Activated T-helper 1 cell treated with anti-CD3 and anti-CD28 coated beads, Interleukin-2, amount 50 U/mL, for 16 hours (primary cell): ENCODE data around the gene TCF20.

Experiments used
- DNase-seq, 2 donors: peaks; one replicate each; pipeline ENCODE4 v3.0.0-alpha.2; 2020; ENCODE audit warnings: low read depth in 1 of 2, low spot score in 1 of 2

Gene TCF20

GRCh38 chr22:42300259-42301076 is 30.0 kb upstream of the TCF20 start:
- no peak for DNase-seq

DNA sequence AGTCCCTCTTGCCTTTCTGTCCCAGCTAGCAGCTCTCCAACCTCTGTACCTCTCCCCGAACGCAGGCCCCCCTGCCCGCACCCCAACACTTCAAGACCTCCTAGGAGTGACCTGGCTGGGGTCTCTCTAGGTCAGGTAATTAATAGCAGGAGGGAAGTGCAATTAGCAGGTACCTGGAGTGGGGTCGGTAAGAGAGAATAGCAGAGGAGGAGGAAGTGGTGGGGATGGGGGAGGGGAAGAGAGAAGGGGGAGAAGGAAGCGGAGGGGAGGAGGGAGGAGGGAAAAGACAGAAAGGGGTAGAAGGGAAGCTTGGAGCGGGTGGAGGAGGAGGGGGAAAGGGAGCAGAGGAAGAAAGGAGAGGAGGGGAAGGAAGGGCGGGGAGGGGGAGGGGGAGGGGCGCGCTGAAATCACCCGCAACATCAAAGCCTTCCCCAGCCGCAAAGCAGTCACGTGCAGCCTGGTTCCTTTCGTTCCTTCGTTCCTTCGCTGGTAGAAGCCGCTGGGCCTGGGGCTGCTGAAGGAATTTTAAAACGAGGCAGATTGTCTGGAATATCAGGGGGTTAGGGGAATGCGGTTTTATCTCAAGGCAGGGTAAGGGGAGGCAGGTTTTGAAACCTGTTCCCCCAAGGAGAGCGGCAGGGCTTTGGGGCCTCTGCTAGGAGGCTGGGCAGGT is 29.3 kb upstream of the TCF20 start:
- peak in 1 of 2 donors; percentile 33 for DNase-seq

- no peak for DNase-seq
Measured at GRCh38 chr22:42298746-42299145, 28.3 kb upstream of the TCF20 start.

GRCh38 chr22:42297778-42298177 is 27.3 kb upstream of the TCF20 start:
- no peak for DNase-seq

GRCh38 chr22:42296883-42297282 is 26.4 kb upstream of the TCF20 start:
- no peak for DNase-seq

DNA sequence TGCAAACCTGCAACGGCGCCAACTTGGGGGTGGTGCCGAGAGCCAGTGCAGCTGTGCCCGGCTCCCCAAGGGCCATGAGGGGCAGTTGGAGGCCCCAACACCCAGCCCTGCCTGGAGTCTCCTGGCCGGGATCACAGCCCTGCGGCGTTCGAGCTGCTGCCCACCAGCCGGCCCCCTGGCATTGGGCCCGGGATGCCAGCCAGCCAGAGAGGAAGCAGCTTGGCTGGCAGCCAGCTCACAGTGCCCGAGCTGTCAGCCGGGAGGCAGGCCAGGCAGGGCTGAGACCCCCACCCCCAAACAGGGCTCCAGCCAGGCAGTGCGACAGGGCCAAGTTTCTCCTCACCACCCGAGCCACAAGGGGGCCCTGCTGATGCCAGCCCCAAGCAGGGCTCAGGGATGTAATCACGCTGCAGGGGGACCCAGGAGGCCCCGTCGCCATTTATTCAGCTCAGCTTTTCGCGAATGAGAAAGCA is 26.0 kb upstream of the TCF20 start:
- no peak for DNase-seq

GRCh38 chr22:42294034-42294985 is 23.9 kb upstream of the TCF20 start:
- no peak for DNase-seq

DNA sequence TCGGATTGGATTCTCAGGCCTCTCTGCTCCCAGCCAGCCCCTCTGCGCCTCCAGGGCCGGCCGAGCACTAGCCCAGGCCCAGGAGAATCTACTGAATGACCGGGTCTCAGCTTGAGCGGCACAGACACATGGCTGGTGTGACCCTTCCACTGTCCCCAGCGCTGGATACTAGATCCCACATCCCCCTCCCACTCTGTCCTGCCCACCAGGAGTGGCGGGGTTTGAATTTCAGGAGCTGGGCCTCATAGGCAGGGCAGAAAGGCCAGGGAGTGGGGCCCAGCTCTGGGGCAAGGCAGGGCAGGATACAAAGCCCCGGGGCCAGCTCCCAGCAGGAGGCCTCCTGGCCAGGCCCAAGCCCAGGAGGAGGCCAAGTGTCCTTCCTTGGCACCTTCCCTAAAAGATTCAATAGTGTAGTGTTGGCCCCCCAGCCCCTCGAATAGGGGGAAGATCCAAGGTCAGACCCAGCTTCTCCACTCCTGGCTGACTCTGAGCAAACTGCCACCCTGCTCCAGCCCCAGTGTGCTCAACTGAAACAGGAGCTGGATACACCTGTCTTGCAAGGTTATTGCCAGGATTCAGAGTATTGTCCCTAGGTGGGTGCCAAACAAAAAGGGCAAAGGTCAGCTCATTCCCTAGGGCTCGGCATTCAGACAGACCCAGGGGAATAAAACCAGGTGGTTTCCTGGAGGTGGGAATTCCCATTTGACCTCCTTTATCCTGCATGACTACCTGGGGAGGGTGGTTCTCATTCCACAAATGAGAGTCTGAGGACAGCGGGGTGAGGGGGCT is 22.5 kb upstream of the TCF20 start:
- no peak for DNase-seq

- no peak for DNase-seq
Measured at GRCh38 chr22:42291287-42291686, 20.8 kb upstream of the TCF20 start.

- no peak for DNase-seq
Measured at GRCh38 chr22:42289671-42290541, 19.5 kb upstream of the TCF20 start.

- no peak for DNase-seq
Measured at GRCh38 chr22:42288791-42289190, 18.3 kb upstream of the TCF20 start.

DNA sequence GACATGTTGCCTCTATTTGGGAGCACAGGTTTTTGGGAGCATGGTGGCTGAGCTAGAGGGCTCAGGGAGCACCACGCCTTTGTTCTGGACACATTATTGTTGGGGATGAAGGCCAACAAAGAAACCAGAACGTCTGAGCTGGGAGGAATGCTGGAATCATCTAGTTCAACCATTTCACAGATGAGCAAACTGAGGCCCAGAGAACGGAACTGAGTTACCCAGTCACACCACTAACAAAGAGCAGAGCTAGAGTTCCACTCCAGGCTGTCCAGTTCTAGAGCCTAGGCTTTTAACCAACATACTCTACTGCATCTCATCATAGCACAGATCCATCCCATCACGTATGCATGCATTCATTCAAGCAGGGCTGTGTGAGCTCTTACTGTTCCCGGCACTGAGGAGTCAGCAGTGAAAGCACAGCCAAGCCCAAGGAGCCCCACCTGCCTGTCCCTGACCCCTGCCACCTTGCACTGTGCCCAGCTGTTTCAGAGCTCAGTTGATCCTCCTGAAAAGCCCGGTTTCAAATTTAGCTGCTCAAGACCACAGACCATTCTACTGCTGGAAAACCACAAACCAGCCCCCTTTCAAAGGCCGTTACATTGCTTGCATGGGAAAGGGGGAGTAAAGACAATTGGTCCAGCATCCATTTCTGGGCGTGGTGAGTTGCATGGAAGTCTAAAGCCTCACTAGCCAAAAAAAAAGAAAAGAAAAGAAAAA is 16.9 kb upstream of the TCF20 start:
- no peak for DNase-seq

- DNase-seq = no peak
Measured at GRCh38 chr22:42286205-42286604, 15.8 kb upstream of the TCF20 start.

DNA sequence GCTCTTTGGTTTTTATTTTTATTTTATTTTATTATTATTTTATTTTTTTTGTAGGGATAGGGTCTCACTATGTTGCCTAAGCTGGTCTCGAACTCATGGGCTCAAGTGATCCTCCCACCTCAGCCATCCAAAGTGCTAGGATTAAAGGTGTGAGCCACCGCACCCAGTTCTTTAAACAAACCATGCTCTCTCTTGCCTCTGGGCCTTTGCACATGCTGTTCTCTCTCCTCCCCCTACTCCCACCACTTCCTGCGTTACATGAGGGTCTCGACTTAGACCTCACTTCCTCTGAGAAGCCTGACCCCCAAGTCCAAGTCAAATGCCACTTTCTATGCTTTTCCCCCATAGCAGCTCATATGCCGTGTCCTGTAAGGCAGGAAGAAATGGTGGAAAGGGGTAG is 15.2 kb upstream of the TCF20 start:
- DNase-seq = no peak

DNA sequence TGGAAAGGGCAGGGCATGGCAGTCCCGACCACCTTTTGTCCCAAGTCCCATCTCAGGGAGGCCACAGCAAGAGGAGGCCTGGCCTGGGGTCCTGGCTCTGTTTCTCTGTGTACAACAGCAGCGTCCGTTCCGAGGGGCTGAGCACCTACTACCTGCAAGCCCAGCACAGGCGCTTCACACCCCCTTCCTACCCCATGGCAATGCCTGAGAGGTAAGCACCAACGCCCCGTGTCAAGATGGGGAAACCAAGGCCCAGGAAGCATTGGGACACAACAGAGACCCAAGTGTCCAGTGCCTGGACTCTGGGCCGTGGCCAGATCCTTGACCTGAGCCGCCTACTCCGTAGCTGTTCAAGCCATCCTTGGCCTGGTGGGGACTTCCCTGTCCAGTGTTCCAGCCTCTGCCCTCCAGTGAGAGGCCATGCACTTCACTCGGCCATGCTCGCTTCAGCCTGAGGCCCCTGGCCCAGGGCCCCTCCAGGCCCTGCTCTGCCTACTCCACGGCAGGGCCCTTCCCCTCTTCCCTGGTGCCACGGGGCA is 14.3 kb upstream of the TCF20 start:
- no peak for DNase-seq

GRCh38 chr22:42284202-42284591 is 13.7 kb upstream of the TCF20 start:
- no peak for DNase-seq

DNA sequence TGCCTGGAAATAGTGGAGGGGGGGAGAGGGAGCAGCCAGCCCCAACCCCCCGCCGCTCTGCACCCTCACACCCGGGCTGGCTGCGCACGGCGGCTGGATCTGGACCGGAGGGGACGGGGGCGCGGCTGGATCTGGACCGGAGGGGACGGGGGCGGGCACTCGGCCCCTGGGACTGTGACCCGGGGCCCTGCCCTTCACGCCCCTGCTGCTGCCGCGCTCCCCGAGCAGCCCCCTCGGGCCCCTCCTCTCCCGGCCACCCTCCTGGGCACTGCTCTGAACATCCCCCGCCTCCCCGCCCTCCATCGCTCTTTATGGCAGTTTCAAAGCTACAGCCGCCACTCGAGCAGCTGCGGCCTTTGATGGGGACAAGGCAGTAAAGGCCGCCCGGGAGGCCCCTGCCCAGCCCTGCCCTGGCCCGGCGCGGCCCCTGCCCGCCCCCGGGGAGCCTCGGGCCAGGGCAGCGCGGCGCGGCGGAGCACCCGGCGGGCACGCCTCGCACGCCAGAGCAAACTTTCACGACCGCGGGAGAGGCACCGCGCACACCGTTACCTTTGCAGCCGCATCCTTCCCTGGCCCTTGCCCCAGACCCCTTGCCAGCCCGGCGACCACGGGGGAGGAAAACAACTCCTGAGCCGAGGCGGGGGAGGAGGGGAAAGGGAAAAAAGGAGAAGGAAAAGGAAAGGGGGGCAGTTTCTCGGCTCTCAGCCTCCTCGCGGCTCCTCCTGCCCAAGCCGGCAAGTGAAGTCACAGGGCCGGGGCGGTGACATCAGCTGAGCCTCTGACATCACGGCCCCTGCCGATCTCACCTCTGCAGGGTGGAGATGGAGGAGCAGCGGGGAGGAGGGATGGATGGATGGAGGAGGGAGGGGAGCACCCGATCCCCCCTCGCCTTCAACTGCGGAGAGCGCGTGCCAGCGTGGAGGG is 13.1 kb upstream of the TCF20 start:
- DNase-seq = no peak

- no peak for DNase-seq
Measured at GRCh38 chr22:42282943-42283277, 12.5 kb upstream of the TCF20 start.
